Activated CD4-positive, alpha-beta T cell treated with anti-CD3 and anti-CD28 coated beads for 36 hours (primary cell): Measurements from ENCODE around the gene MID1. TPM values are rescaled to one million over a fixed set of nuclear protein-coding genes. Genes with fewer than 3 reads are reported as not detected.

ENCODE experiments used
- ATAC-seq: fragments of 200-7000 bp; cut with Tn5 transposase; one replicate; pipeline ENCODE4 v1.10.0; 2021; ENCODE audit warnings: mild to moderate bottlenecking, moderate library complexity
- CTCF ChIA-PET: fragments of 350-600 bp; sonication (Branson Sonifier 250); formaldehyde crosslinking; loops from one replicate; lab custom pipeline; 2021; ENCODE audit warnings: antibody characterized with exemption; lab: Charles Lee
- POLR2A ChIA-PET: fragments of 350-600 bp; sonication (Branson Sonifier 250); formaldehyde crosslinking; loops from one replicate; lab custom pipeline; 2021; ENCODE audit warnings: antibody characterized with exemption, inconsistent platforms; lab: Charles Lee
- DNase-seq: peaks from one replicate; pipeline ENCODE4 v3.0.0-alpha.2; 2020
- H3K27ac Mint-ChIP-seq: one replicate; pipeline ENCODE4 v1.8.0; 2021; ENCODE audit warnings: mixed read lengths
- H3K27me3 Mint-ChIP-seq: one replicate; pipeline ENCODE4 v1.8.0; 2021; ENCODE audit warnings: mixed read lengths
- H3K36me3 Mint-ChIP-seq: one replicate; pipeline ENCODE4 v1.8.0; 2021; ENCODE audit warnings: low read depth, mixed read lengths
- H3K4me1 Mint-ChIP-seq: one replicate; pipeline ENCODE4 v1.8.0; 2021; ENCODE audit warnings: mixed read lengths
- H3K4me3 Mint-ChIP-seq: one replicate; pipeline ENCODE4 v1.8.0; 2021; ENCODE audit warnings: mild to moderate bottlenecking, moderate library complexity, mixed read lengths
- H3K9me3 Mint-ChIP-seq: one replicate; pipeline ENCODE4 v1.8.0; 2021; ENCODE audit warnings: low read depth, mixed read lengths
- intact Hi-C, 2 experiments: fragments of 100-400 bp; cut with DNase I in 1 of 2; cut with micrococcal nuclease in 1 of 2; formaldehyde crosslinking; loops; one replicate each; pipeline versions ENCODE4 v1.14.2 to v1.15.1; 2022 to 2024; cut with DNase I, micrococcal nuclease
- total RNA-seq, 2 experiments: library from RNA; stranded (reverse); gene quantifications; one replicate each; pipeline ENCODE4 v1.2.3, GENCODE V29; 2021

MID1 gene
- total RNA-seq, 2 experiments from 2014 or later: 0.37 to 0.43 TPM

- H3K4me1 Mint-ChIP-seq: no peaks in the 10 kb centered on the region
- DNase-seq (no peak), ATAC-seq (no peak)
- POLR2A ChIA-PET: no interaction called here
- no peak overlapping the region for H3K27ac Mint-ChIP-seq
- no peak overlapping the region for H3K4me3 Mint-ChIP-seq
- intact Hi-C loops: no loop called here
- H3K36me3 Mint-ChIP-seq: no peaks in the 10 kb centered on the region
- CTCF ChIA-PET: no interaction called here
- no peaks in the 10 kb centered on the region for H3K27me3 Mint-ChIP-seq
- peaks cover 5% of the 10 kb centered on the region for H3K9me3 Mint-ChIP-seq
These were observed 14.2 kb upstream of the MID1 start for GRCh38 chrX:10634392-10635161.

- Mint-ChIP-seq H3K9me3 (no peaks in the 10 kb centered on the region), H3K4me1 (no peaks in the 10 kb centered on the region), H3K4me3 (no peak overlapping the region), H3K27ac (no peak overlapping the region), H3K36me3 (no peaks in the 10 kb centered on the region), H3K27me3 (no peaks in the 10 kb centered on the region)
- ATAC-seq (no peak), DNase-seq (no peak)
- intact Hi-C loops: no loop called here
- ChIA-PET CTCF (no interaction called here), POLR2A (no interaction called here)
These were observed 13.3 kb upstream of the MID1 start for GRCh38 chrX:10633722-10634121.

- POLR2A ChIA-PET: no interaction called here
- CTCF ChIA-PET: no interaction called here
- intact Hi-C loops: no loop called here
- H3K27me3 Mint-ChIP-seq: no peaks in the 10 kb centered on the region
- no peaks in the 10 kb centered on the region for H3K36me3 Mint-ChIP-seq
- DNase-seq (no peak), ATAC-seq (no peak)
- no peaks in the 10 kb centered on the region for H3K9me3 Mint-ChIP-seq
- H3K27ac Mint-ChIP-seq: no peak overlapping the region
- H3K4me1 Mint-ChIP-seq: no peaks in the 10 kb centered on the region
- H3K4me3 Mint-ChIP-seq: no peak overlapping the region
These were observed 11.2 kb upstream of the MID1 start for GRCh38 chrX:10631416-10632145.

GRCh38 chrX:10630320-10630719 is 9.9 kb upstream of the MID1 start:
- ChIA-PET POLR2A (no interaction called here), CTCF (no interaction called here)
- Mint-ChIP-seq H3K4me3 (no peak overlapping the region), H3K27me3 (no peaks in the 10 kb centered on the region), H3K9me3 (no peaks in the 10 kb centered on the region), H3K36me3 (no peaks in the 10 kb centered on the region), H3K4me1 (no peaks in the 10 kb centered on the region), H3K27ac (no peak overlapping the region)
- intact Hi-C loops: no loop called here
- DNase-seq: no peak
- no peak for ATAC-seq

GRCh38 chrX:10629905-10630304 is 9.5 kb upstream of the MID1 start:
- POLR2A ChIA-PET: no interaction called here
- Mint-ChIP-seq H3K9me3 (no peaks in the 10 kb centered on the region), H3K27ac (no peak overlapping the region), H3K27me3 (no peaks in the 10 kb centered on the region), H3K36me3 (no peaks in the 10 kb centered on the region), H3K4me3 (no peak overlapping the region), H3K4me1 (no peaks in the 10 kb centered on the region)
- intact Hi-C loops: no loop called here
- no peak for DNase-seq
- ATAC-seq: no peak
- CTCF ChIA-PET: no interaction called here

GRCh38 chrX:10628906-10629305 is 8.5 kb upstream of the MID1 start:
- Mint-ChIP-seq H3K27ac (no peak overlapping the region), H3K4me3 (no peak overlapping the region), H3K4me1 (no peaks in the 10 kb centered on the region), H3K36me3 (no peaks in the 10 kb centered on the region), H3K9me3 (no peaks in the 10 kb centered on the region), H3K27me3 (no peaks in the 10 kb centered on the region)
- CTCF ChIA-PET: no interaction called here
- ATAC-seq (no peak), DNase-seq (no peak)
- intact Hi-C loops: no loop called here
- POLR2A ChIA-PET: no interaction called here

- CTCF ChIA-PET: no interaction called here
- no peaks in the 10 kb centered on the region for H3K36me3 Mint-ChIP-seq
These were observed 1.8 kb upstream of the MID1 start for GRCh38 chrX:10622197-10622596.

GRCh38 chrX:10619425-10620046 is 849 bp downstream of the MID1 start:
- Mint-ChIP-seq H3K4me1 (peaks cover 8% of the 10 kb centered on the region), H3K27me3 (peaks cover 23% of the 10 kb centered on the region), H3K27ac (no peak overlapping the region), H3K9me3 (no peaks in the 10 kb centered on the region), H3K4me3 (peak overlapping the region; percentile 41), H3K36me3 (no peaks in the 10 kb centered on the region)
- ChIA-PET POLR2A (no interaction called here), CTCF (interaction anchor here (0.9 kb wide), 1 partner anchor 430 kb away, joined by 4 read pairs; no protein-coding TSS in a partner anchor)
- DNase-seq (no peak), ATAC-seq (no peak)
- intact Hi-C loops: loop anchor here in 1 of 2 experiments (5.0 kb wide), 1 partner anchor 427 kb away; no protein-coding TSS in a partner anchor

More at GRCh38 chrX:10622197-10622596, 1.8 kb upstream of the MID1 start:
- H3K4me1 Mint-ChIP-seq: peaks cover 8% of the 10 kb centered on the region
- H3K9me3 Mint-ChIP-seq: no peaks in the 10 kb centered on the region
- H3K27ac Mint-ChIP-seq: no peak overlapping the region
- H3K4me3 Mint-ChIP-seq: no peak overlapping the region
- H3K27me3 Mint-ChIP-seq: peaks cover 18% of the 10 kb centered on the region
- ATAC-seq (no peak), DNase-seq (no peak)
- intact Hi-C loops: no loop called here
- POLR2A ChIA-PET: no interaction called here

GRCh38 chrX:10618961-10619360 is 1.4 kb downstream of the MID1 start:
- ChIA-PET CTCF (interaction anchor here (0.9 kb wide), 1 partner anchor 430 kb away, joined by 4 read pairs; no protein-coding TSS in a partner anchor), POLR2A (no interaction called here)
- DNase-seq (no peak), ATAC-seq (no peak)
- H3K36me3 Mint-ChIP-seq: no peaks in the 10 kb centered on the region
- H3K4me3 Mint-ChIP-seq: no peak overlapping the region
- intact Hi-C loops: loop anchor here in 1 of 2 experiments (5.0 kb wide), 1 partner anchor 427 kb away; no protein-coding TSS in a partner anchor
- peaks cover 23% of the 10 kb centered on the region for H3K27me3 Mint-ChIP-seq
- H3K27ac Mint-ChIP-seq: no peak overlapping the region
- H3K4me1 Mint-ChIP-seq: peaks cover 8% of the 10 kb centered on the region
- no peaks in the 10 kb centered on the region for H3K9me3 Mint-ChIP-seq

- ChIA-PET POLR2A (no interaction called here), CTCF (no interaction called here)
- Mint-ChIP-seq H3K36me3 (no peaks in the 10 kb centered on the region), H3K4me1 (peaks cover 8% of the 10 kb centered on the region), H3K27me3 (peaks cover 23% of the 10 kb centered on the region), H3K27ac (no peak overlapping the region), H3K4me3 (no peak overlapping the region), H3K9me3 (no peaks in the 10 kb centered on the region)
- DNase-seq (no peak), ATAC-seq (no peak)
- intact Hi-C loops: loop anchor here (2.0 to 5.0 kb wide), 2 partner anchors 426 to 427 kb away; no protein-coding TSS in a partner anchor
These were observed 2.4 kb downstream of the MID1 start for GRCh38 chrX:10617999-10618351.

- intact Hi-C loops: loop anchor here (2.0 to 5.0 kb wide), 2 partner anchors 425 to 427 kb away; no protein-coding TSS in a partner anchor
- POLR2A ChIA-PET: no interaction called here
- H3K9me3 Mint-ChIP-seq: no peaks in the 10 kb centered on the region
- H3K27me3 Mint-ChIP-seq: peaks cover 23% of the 10 kb centered on the region
- no peak for ATAC-seq
- H3K36me3 Mint-ChIP-seq: no peaks in the 10 kb centered on the region
- no peak overlapping the region for H3K4me3 Mint-ChIP-seq
- CTCF ChIA-PET: no interaction called here
- H3K4me1 Mint-ChIP-seq: peaks cover 8% of the 10 kb centered on the region
- no peak overlapping the region for H3K27ac Mint-ChIP-seq
- DNase-seq: no peak
These were observed 3.0 kb downstream of the MID1 start for GRCh38 chrX:10617186-10617998.
